SJCRH30 (cell line): ENCODE data around the gene ELF2. TPM values are rescaled to one million over a fixed set of nuclear protein-coding genes. Genes with fewer than 3 reads are reported as not detected.
"Not testable (repeated sequence)": the region's sequence is repeated elsewhere in the genome, so short reads cannot be mapped to it uniquely, and the experiment has no call there.

ENCODE experiments used
- DNase-seq, 2 experiments: peaks; one replicate each; pipeline ENCODE4 v3.0.0-alpha.2; 2015 to 2020
- H3K27ac ChIP-seq: fragments of 250-450 bp; sonication (Bioruptor Pico); 2 replicates; pipeline ENCODE4 v1.5.1; 2020; ENCODE audit warnings: mild to moderate bottlenecking, moderate library complexity
- H3K27me3 ChIP-seq: fragments of 250-450 bp; sonication (Bioruptor Pico); 2 replicates; pipeline ENCODE4 v1.5.1; 2020; ENCODE audit warnings: mild to moderate bottlenecking, moderate library complexity
- H3K36me3 ChIP-seq: fragments of 250-450 bp; sonication (Bioruptor Pico); 2 replicates; pipeline ENCODE4 v1.5.1; 2020; ENCODE audit warnings: mild to moderate bottlenecking, moderate library complexity
- H3K4me1 ChIP-seq: fragments of 250-450 bp; sonication (Bioruptor Pico); 2 replicates; pipeline ENCODE4 v1.5.1; 2020; ENCODE audit warnings: mild to moderate bottlenecking, moderate library complexity
- H3K4me3 ChIP-seq: fragments of 250-450 bp; sonication (Bioruptor Pico); 2 replicates; pipeline ENCODE4 v1.5.1; 2020; ENCODE audit warnings: mild to moderate bottlenecking, moderate library complexity
- H3K9me3 ChIP-seq: fragments of 250-450 bp; sonication (Bioruptor Pico); replicated peaks from 2 replicates; pipeline ENCODE4 v1.5.1; 2020; ENCODE audit warnings: mild to moderate bottlenecking, moderate library complexity
- total RNA-seq: library from RNA; depleted of rRNA; stranded (reverse); fragments of >200 nt; shearing (Covaris generic); gene quantifications from 2 replicates; pipeline ENCODE4 v1.2.3, GENCODE V29; 2014

Gene ELF2
- total RNA-seq, 1 experiment from 2014 or later: 55.9 TPM

GRCh38 chr4:139142087-139142486 is 34.9 kb downstream of the ELF2 start:
- Histone ChIP-seq H3K36me3 (peaks cover 9% of the 10 kb centered on the region; the same call in 1 of the 2 replicates), H3K27ac (no peak overlapping the region), H3K4me3 (no peak overlapping the region), H3K4me1 (peaks cover 17% of the 10 kb centered on the region), H3K27me3 (no peaks in the 10 kb centered on the region), H3K9me3 (no peaks in the 10 kb centered on the region)
- DNase-seq: no peak

- no peaks in the 10 kb centered on the region for H3K27me3 ChIP-seq
- H3K27ac ChIP-seq: no peak overlapping the region
- no peak overlapping the region for H3K4me3 ChIP-seq
- no peaks in the 10 kb centered on the region for H3K9me3 ChIP-seq
- DNase-seq: no peak
- H3K36me3 ChIP-seq: peaks cover 10% of the 10 kb centered on the region; the same call in 1 of the 2 replicates
- peaks cover under 1% of the 10 kb centered on the region; the same call in 1 of the 2 replicates for H3K4me1 ChIP-seq
Observed at GRCh38 chr4:139137763-139138162, 39.3 kb downstream of the ELF2 start.

- DNase-seq: no peak
- Histone ChIP-seq H3K27ac (no peak overlapping the region), H3K9me3 (no peaks in the 10 kb centered on the region), H3K36me3 (peaks cover 10% of the 10 kb centered on the region; the same call in 1 of the 2 replicates), H3K4me1 (no peaks in the 10 kb centered on the region), H3K4me3 (no peak overlapping the region), H3K27me3 (no peaks in the 10 kb centered on the region)
Observed at GRCh38 chr4:139134403-139134802, 42.6 kb downstream of the ELF2 start.

DNA sequence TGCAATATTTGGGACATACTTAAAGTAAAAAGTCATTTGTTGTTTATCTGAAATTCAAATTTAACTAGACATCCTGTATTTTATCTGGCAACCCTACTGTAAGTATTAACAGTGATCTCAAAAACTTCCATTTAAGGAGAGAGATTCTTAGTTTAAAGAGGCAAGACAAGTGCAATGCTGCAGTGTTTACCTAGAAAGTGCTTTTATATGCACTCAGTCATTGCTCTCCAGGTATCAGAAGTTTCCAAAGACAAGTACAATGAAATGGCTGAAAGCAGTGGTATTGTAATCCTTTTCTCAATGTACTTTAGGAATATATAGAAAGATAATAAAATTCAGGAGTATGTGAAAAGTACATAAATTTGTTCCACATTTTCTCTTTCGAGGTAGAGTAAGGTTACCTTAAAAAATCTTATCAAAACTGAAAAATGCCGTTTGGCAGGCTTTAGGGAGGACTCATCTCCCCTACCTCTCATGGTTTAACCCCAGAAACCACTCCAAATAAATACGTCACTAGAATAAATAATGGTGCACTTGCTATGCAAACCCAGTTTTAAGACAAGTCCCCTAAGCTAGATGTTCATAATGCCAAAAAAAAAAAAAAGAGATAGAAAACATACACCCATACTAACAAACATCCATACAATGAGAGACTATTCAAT is 45.7 kb downstream of the ELF2 start:
- DNase-seq: no peak
- no peaks in the 10 kb centered on the region for H3K9me3 ChIP-seq
- H3K27me3 ChIP-seq: no peaks in the 10 kb centered on the region
- H3K4me3 ChIP-seq: no peak overlapping the region
- no peak overlapping the region for H3K27ac ChIP-seq
- no peaks in the 10 kb centered on the region for H3K4me1 ChIP-seq
- 0 out of 2 replicates have a peak, but pooled peaks cover 2% of the 10 kb centered on the region for H3K36me3 ChIP-seq

- Histone ChIP-seq H3K4me1 (no peaks in the 10 kb centered on the region), H3K27me3 (no peaks in the 10 kb centered on the region), H3K4me3 (no peak overlapping the region), H3K36me3 (peaks cover 2% of the 10 kb centered on the region; the same call in 1 of the 2 replicates), H3K9me3 (no peaks in the 10 kb centered on the region), H3K27ac (no peak overlapping the region)
- no peak for DNase-seq
Observed at GRCh38 chr4:139129206-139129605, 47.8 kb downstream of the ELF2 start.

DNA sequence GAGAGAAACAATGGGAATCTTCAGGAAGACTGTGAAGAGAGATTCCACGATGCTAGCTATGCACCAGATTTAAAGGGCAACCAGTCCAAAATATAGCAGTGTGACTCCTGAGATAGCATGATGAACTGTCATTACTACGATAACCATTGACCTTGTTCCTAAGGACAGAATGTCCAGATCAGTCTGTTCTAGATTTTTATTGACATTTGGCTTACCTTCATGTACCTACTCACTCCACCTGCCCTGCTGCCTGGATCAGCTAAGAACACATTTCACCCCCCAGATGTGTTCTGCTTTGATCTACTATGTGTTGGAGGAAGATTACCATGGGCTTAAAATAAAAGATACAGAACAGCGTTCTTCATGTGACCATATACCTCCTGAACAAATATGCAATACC is 50.1 kb downstream of the ELF2 start:
- Histone ChIP-seq H3K27me3 (no peaks in the 10 kb centered on the region), H3K27ac (no peak overlapping the region), H3K9me3 (no peaks in the 10 kb centered on the region), H3K4me1 (no peaks in the 10 kb centered on the region), H3K4me3 (no peak overlapping the region), H3K36me3 (peaks cover 2% of the 10 kb centered on the region; the same call in 1 of the 2 replicates)
- DNase-seq: no peak

DNA sequence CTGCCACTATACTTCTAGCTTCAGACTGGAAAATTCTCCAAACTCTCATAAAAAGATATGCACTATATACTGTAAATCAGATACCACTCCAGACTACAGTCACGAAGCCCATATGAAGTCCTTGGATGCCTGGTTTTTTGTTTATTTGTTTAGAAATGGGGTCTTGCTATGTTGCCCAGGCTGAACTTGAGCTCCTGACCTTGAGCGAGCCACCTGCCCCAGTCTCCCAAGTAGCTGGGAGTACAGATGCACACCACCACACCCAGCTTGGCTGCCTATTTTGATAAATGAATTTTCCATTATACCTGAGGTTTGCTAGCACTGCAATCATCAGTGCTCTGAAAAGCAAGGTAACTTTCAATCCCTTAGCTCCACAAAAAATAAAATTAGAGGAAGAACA is 53.1 kb downstream of the ELF2 start:
- no peak overlapping the region for H3K4me3 ChIP-seq
- no peak overlapping the region for H3K27ac ChIP-seq
- no peaks in the 10 kb centered on the region for H3K9me3 ChIP-seq
- DNase-seq: no peak
- H3K4me1 ChIP-seq: no peaks in the 10 kb centered on the region
- peaks cover 2% of the 10 kb centered on the region; the same call in 1 of the 2 replicates for H3K36me3 ChIP-seq
- H3K27me3 ChIP-seq: no peaks in the 10 kb centered on the region

DNA sequence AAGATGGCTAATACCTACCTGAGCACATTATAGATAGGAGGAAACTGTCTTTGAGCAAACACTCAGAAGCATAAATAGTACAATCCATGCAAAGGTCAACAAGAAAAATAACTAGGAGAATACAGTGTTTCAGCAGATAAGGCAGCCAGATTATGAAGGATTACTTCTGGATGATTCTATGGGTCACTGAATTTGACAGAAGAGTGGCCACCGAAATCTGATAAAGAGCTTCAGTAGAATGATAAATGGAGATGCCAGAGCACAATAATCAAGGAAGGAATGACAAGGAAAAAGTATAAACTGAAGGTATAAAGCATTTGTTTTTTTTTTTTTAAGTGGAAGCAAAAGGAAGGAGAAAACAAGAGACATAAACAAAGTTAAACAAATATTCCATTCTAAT is 58.7 kb downstream of the ELF2 start:
- Histone ChIP-seq H3K4me3 (no peak overlapping the region), H3K36me3 (no peaks in the 10 kb centered on the region), H3K27me3 (no peaks in the 10 kb centered on the region), H3K4me1 (no peaks in the 10 kb centered on the region), H3K27ac (no peak overlapping the region), H3K9me3 (no peaks in the 10 kb centered on the region)
- no peak for DNase-seq

DNA sequence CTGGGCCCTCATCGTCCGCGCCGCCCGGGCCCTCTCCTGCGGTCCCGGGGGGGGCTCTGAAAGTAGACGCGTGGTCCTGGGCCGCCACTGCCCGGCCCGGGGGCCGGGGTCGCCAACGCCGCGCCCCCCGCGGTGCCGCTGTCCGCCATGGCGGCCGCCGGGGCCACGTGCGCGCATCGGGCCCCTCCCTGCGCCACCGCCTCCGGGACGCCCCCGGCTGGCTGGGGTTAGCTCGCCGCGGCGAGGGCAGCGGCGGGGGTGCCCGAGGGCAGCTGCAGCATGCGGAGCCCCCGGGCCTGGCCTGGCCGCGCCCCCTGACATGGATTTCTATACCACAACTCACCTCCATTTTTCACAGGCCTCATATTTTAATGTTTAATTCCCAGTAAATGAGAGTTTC is 61.8 kb downstream of the ELF2 start:
- Histone ChIP-seq H3K27ac (no peak overlapping the region), H3K36me3 (no peaks in the 10 kb centered on the region), H3K27me3 (no peaks in the 10 kb centered on the region), H3K4me3 (no peak overlapping the region), H3K9me3 (no peaks in the 10 kb centered on the region), H3K4me1 (no peaks in the 10 kb centered on the region)
- DNase-seq: no peak

DNA sequence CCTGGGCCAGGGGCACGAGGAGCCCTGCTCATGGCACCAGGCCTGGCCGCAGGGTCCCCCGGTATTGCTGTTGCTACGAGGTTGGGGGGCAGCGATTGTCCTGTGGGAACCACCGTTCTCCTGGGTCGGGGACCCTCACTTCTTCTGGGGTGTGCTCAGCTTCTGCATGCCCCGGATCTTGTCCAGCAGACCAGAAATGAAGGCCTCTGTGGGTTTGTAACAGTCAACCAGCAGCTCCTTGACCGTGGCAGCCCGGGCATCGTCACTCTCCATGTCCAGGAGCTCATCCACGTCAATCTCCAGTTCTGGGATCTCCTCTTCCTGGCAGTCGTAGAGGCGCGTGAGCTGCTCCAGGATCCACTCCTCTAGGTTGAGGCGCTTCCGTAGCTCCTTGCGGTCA is 62.2 kb downstream of the ELF2 start:
- H3K36me3 ChIP-seq, DNase-seq, H3K9me3 ChIP-seq, H3K4me3 ChIP-seq, H3K27ac ChIP-seq, H3K4me1 ChIP-seq, H3K27me3 ChIP-seq: not testable (repeated sequence)

- H3K4me3 ChIP-seq: no peak overlapping the region
- no peak for DNase-seq
- H3K4me1 ChIP-seq: no peaks in the 10 kb centered on the region
- no peaks in the 10 kb centered on the region for H3K36me3 ChIP-seq
- no peaks in the 10 kb centered on the region for H3K27me3 ChIP-seq
- H3K9me3 ChIP-seq: no peaks in the 10 kb centered on the region
- no peak overlapping the region for H3K27ac ChIP-seq
Observed at GRCh38 chr4:139112650-139113049, 64.4 kb downstream of the ELF2 start.

GRCh38 chr4:139108567-139109128 is 68.4 kb downstream of the ELF2 start:
- Histone ChIP-seq H3K27ac (no peak overlapping the region), H3K9me3 (no peaks in the 10 kb centered on the region), H3K27me3 (no peaks in the 10 kb centered on the region), H3K4me3 (no peak overlapping the region), H3K36me3 (no peaks in the 10 kb centered on the region), H3K4me1 (no peaks in the 10 kb centered on the region)
- DNase-seq: no peak

DNA sequence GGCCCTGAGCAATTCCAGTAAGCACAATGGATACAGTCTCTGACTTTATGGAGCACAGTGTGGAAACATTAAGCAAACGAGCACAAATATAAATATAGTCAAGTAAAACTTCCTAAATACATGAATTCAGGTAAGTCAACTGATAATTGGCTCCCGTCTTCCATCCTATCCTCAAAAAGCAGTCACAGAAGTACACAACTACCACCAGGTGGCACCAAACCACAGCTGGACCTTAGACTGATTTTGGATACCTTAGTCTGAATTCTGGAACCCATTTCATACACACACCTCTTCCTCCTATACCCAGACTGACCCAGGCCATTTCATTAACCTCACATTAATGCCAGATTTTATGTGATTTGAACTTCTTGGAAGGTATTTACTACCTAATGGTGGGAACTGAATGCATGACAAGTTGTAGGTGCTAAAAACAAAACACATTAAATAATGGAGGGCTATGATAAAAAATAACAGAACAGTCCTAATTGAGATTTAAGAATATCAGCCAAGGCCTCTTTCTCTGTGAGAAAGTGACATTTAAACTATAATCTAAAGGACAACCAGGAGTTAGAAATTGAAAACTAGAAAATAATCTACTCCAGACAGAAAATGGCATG is 77.5 kb downstream of the ELF2 start:
- Histone ChIP-seq H3K4me3 (no peak overlapping the region), H3K27me3 (no peaks in the 10 kb centered on the region), H3K36me3 (no peaks in the 10 kb centered on the region), H3K4me1 (no peaks in the 10 kb centered on the region), H3K27ac (no peak overlapping the region), H3K9me3 (no peaks in the 10 kb centered on the region)
- DNase-seq: peak; percentile 63 to 86

DNA sequence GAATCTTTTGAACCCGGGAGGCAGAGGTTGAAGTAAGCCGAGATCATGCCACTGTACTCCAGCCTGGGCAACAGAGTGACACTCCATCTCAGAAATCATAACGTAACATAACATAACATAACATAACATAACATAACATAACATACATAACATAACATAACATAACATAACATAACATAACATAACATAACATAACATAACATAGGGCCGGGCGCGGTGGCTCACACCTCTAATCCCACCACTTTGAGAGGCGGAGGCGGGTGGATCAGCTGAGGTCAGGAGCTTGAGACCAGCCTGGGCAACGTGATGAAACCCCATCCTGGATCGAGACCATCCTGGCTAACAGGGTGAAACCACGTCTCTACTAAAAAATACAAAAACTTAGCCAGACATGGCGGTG is 84.7 kb downstream of the ELF2 start:
- Histone ChIP-seq H3K4me3 (no peak overlapping the region), H3K4me1 (no peaks in the 10 kb centered on the region), H3K27ac (no peak overlapping the region), H3K9me3 (no peaks in the 10 kb centered on the region), H3K27me3 (no peaks in the 10 kb centered on the region), H3K36me3 (no peaks in the 10 kb centered on the region)
- DNase-seq: no peak

DNA sequence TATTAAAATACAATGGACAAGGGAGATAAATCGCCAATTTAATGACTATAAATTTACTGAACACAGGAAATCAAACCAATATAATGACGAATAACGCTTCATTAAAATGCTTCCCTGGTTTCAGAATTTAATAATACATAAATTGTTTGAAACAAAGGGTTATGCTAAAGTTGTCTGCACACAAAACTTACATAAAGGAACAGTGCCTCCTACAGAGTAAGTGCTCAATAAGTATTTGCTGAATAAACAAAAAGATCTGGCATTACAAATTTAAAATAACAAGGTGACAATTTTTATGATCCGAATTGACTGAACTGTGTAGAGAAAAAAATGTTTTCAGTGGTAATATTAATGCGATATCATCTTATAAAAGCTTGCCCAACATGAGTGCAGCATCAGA is 91.9 kb downstream of the ELF2 start:
- Histone ChIP-seq H3K9me3 (no peaks in the 10 kb centered on the region), H3K4me3 (peak overlapping the region; percentile 82), H3K4me1 (peaks cover 14% of the 10 kb centered on the region), H3K36me3 (no peaks in the 10 kb centered on the region), H3K27me3 (no peaks in the 10 kb centered on the region), H3K27ac (peak overlapping the region; percentile 86)
- DNase-seq: peak in 1 of 2 experiments; percentile 13

DNA sequence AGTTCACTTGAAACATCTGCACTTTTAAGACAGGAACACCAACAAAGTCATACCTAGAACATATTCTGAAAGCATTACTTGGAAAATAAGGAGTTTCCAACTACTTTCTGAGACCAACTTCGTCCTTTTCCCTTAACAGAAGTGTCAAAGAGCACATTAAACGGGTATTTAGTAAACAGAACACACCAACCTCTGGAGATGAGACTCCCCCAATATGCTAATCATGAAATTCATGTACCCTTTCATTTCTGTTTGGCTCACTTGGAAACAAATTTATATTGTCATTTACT is 92.3 kb downstream of the ELF2 start:
- H3K27ac ChIP-seq: peak overlapping the region; percentile 86
- no peaks in the 10 kb centered on the region for H3K36me3 ChIP-seq
- no peak for DNase-seq
- peak overlapping the region; percentile 82 for H3K4me3 ChIP-seq
- no peaks in the 10 kb centered on the region for H3K9me3 ChIP-seq
- no peaks in the 10 kb centered on the region for H3K27me3 ChIP-seq
- H3K4me1 ChIP-seq: peaks cover 14% of the 10 kb centered on the region
